ENCODE measurements around the gene GSTT4.
"Not testable (repeated sequence)": the region's sequence is repeated elsewhere in the genome, so short reads cannot be mapped to it uniquely, and the experiment has no call there.

GRCh38 chr22:23989583-23990244 lies 15.5 kb downstream of the GSTT4 start:
- not testable (repeated sequence) for TF ChIP-seq CTCF, POLR2A (IDR thresholded peaks at IDR 0.05)

All from uterus (tissue), 2 donors.